SJSA1 (cell line): Measurements from ENCODE around the gene SERPINA1. TPM values are rescaled to one million over a fixed set of nuclear protein-coding genes. Genes with fewer than 3 reads are reported as not detected.
"Not testable (repeated sequence)": the region's sequence is repeated elsewhere in the genome, so short reads cannot be mapped to it uniquely, and the experiment has no call there.

Experiments used
- DNase-seq, 2 experiments: peaks; one replicate each; pipeline ENCODE4 v3.0.0-alpha.2; 2015 to 2020; ENCODE audit warnings: low spot score in 2 of 2, low read depth in 1 of 2
- H3K27ac ChIP-seq: fragments of 250-450 bp; sonication (Bioruptor Pico); 2 replicates; pipeline ENCODE4 v1.5.1; 2020; ENCODE audit warnings: mild to moderate bottlenecking, moderate library complexity
- H3K27me3 ChIP-seq: fragments of 250-450 bp; sonication (Bioruptor Pico); replicated peaks from 2 replicates; pipeline ENCODE4 v1.5.1; 2020; ENCODE audit warnings: mild to moderate bottlenecking, moderate library complexity
- H3K36me3 ChIP-seq: fragments of 250-450 bp; sonication (Bioruptor Pico); 2 replicates; pipeline ENCODE4 v1.5.1; 2020; ENCODE audit warnings: mild to moderate bottlenecking
- H3K4me1 ChIP-seq: fragments of 250-450 bp; sonication (Bioruptor Pico); replicated peaks from 2 replicates; pipeline ENCODE4 v1.6.1; 2021; ENCODE audit warnings: mild to moderate bottlenecking
- H3K4me3 ChIP-seq: fragments of 250-450 bp; sonication (Bioruptor Pico); 2 replicates; pipeline ENCODE4 v1.5.1; 2020; ENCODE audit warnings: mild to moderate bottlenecking
- H3K9me3 ChIP-seq: fragments of 250-450 bp; sonication (Bioruptor Pico); replicated peaks from 2 replicates; pipeline ENCODE4 v1.5.1; 2020; ENCODE audit warnings: mild to moderate bottlenecking
- total RNA-seq: library from RNA; depleted of rRNA; stranded (reverse); fragments of >200 nt; shearing (Covaris generic); gene quantifications from 2 replicates; pipeline ENCODE4 v1.2.3, GENCODE V29; 2014

SERPINA1 gene
- total RNA-seq, 1 experiment from 2014 or later = 6.9 TPM

- Histone ChIP-seq H3K27me3 (no peaks in the 10 kb centered on the region), H3K9me3 (no peaks in the 10 kb centered on the region), H3K36me3 (no peaks in the 10 kb centered on the region), H3K27ac (no peak overlapping the region), H3K4me3 (no peak overlapping the region), H3K4me1 (peaks cover 46% of the 10 kb centered on the region)
- no peak for DNase-seq
Observed at GRCh38 chr14:94376108-94376975, 12.1 kb downstream of the SERPINA1 start.

- Histone ChIP-seq H3K27me3 (no peaks in the 10 kb centered on the region), H3K9me3 (no peaks in the 10 kb centered on the region), H3K4me1 (peaks cover 46% of the 10 kb centered on the region), H3K36me3 (no peaks in the 10 kb centered on the region), H3K4me3 (no peak overlapping the region), H3K27ac (no peak overlapping the region)
- DNase-seq = no peak
Observed at GRCh38 chr14:94375552-94376107, 12.8 kb downstream of the SERPINA1 start.

GRCh38 chr14:94374749-94375260 lies 13.6 kb downstream of the SERPINA1 start:
- DNase-seq = peak in 1 of 2 experiments; percentile 27
- no peak overlapping the region for H3K4me3 ChIP-seq
- no peaks in the 10 kb centered on the region for H3K9me3 ChIP-seq

GRCh38 chr14:94374116-94374515 lies 14.3 kb downstream of the SERPINA1 start:
- Histone ChIP-seq H3K9me3 (no peaks in the 10 kb centered on the region), H3K27ac (peak overlapping the region; percentile 84), H3K4me1 (peaks cover 36% of the 10 kb centered on the region), H3K4me3 (no peak overlapping the region), H3K27me3 (no peaks in the 10 kb centered on the region), H3K36me3 (no peaks in the 10 kb centered on the region)
- no peak for DNase-seq

More at GRCh38 chr14:94374749-94375260, 13.6 kb downstream of the SERPINA1 start:
- peak overlapping the region; percentile 84 for H3K27ac ChIP-seq
- no peaks in the 10 kb centered on the region for H3K36me3 ChIP-seq
- H3K27me3 ChIP-seq = no peaks in the 10 kb centered on the region
- H3K4me1 ChIP-seq = peaks cover 43% of the 10 kb centered on the region

DNA sequence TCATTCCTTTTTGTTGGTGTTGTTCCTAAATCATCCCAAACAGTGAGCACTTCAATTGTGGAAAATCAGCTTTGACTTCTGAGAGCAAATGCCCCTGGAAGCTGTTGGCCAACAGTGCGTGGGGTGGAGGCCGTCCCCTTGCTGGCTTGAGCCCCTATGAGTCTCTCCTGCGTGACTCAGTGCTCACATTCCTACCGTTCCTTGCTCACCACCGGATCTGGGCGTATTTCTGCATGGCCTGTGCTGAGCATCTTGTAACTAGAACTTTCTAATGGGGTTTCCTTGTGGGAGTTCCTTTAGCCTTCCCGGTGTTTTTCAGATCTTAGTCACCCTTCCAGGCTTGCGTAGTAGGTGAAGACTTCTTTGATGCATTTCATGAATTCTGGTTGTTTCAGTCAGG lies 14.7 kb downstream of the SERPINA1 start:
- Histone ChIP-seq H3K27ac (peak overlapping the region; percentile 84), H3K9me3 (no peaks in the 10 kb centered on the region), H3K36me3 (no peaks in the 10 kb centered on the region), H3K27me3 (no peaks in the 10 kb centered on the region), H3K4me1 (peaks cover 32% of the 10 kb centered on the region), H3K4me3 (no peak overlapping the region)
- DNase-seq = peak; percentile 91

DNA sequence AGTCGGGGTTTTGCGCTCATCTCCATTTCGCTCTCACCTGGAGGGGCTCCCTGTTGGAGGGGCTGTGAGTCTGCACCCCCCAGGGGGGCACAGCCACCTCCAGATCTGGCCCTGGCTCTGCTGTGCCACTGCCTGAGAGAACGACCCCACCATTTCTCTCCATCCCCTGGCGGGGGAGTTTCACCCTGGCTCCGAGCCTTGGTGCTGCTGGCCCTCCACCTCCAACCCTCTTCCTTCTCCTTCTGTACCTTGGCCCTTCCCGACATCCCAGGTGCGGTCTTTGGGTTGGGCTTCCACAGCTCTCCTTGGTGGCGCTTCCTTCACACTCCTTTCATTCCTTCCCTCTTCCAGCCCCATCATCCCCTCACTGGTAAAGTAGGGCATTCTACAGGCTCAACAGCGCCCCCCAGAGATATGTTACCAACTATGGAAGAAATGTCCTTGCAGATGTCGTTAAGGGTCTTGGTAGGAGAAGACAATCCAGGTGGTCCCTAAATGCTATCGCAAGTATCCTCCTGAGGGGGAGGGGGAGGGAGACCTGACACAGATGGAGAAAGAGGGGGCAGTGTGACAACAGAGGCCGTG lies 16.3 kb downstream of the SERPINA1 start:
- Histone ChIP-seq H3K4me3 (no peak overlapping the region), H3K27ac (0 out of 2 replicates have a peak overlapping the region, but pooled peaks have one; percentile 84), H3K27me3 (no peaks in the 10 kb centered on the region), H3K4me1 (peaks cover 32% of the 10 kb centered on the region), H3K36me3 (no peaks in the 10 kb centered on the region), H3K9me3 (no peaks in the 10 kb centered on the region)
- no peak for DNase-seq

- Histone ChIP-seq H3K9me3 (no peaks in the 10 kb centered on the region), H3K27ac (no peak overlapping the region), H3K27me3 (no peaks in the 10 kb centered on the region), H3K4me1 (peaks cover 32% of the 10 kb centered on the region), H3K4me3 (no peak overlapping the region), H3K36me3 (no peaks in the 10 kb centered on the region)
- no peak for DNase-seq
Observed at GRCh38 chr14:94370524-94370910, 17.9 kb downstream of the SERPINA1 start.

DNA sequence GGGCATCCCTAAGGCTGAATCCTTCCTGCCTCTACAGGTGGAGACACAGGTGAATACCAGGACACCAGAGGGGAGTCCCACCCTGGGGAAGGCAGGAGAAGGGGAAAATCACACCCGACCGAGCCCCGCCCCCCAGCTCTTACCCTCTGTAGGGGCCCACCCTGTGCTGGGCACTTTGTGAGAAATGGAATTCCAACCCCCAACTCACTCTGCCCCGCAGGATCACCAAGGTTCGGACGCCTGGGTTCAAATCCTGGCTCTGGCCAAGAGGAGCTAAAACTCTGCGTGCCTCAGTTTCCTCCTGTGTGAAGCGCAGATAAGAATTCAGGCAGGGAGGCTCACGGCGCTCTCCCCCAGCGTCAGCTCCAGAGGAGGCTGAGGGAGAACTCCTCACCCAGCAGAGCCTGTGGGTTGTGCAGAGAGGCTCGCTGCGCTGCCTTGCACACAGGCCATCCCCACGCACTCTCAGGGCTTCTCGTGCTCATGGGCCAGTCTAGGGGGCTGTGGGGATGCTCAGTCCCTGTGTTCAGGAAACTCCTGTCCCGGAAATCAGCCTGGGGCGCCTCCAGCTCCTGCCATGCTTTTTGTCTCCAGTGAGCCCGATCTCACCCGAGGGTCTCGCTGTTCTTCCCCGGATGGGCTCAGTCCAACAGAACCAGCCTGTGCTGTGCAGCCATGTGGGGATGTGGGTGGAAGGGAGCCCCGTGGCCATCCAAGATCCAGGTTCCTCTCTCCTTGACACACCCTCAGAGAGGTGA lies 18.5 kb downstream of the SERPINA1 start:
- H3K27me3 ChIP-seq, H3K4me3 ChIP-seq, H3K9me3 ChIP-seq, DNase-seq, H3K36me3 ChIP-seq, H3K27ac ChIP-seq: not testable (repeated sequence)
- H3K4me1 ChIP-seq = peaks cover 26% of the 10 kb centered on the region

DNA sequence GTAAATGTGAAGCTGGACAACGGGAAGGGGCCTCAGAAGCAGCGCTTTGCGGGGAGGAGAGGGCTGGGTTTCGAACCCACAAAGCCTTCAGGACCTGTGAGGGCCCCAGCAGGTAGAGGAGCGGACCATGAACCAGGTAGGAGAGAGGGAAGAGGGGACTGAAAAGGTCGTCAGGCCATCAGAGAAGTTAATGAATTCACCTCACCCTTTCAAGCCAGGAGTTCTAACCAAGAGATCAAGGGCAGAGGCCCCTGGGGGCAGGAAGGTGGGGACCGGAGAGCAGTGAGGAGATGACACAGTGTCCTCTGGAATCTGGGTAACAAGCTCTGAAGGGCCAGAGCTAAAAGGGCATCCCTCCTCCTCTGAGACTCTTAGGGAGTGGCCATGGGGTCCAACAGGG lies 19.4 kb downstream of the SERPINA1 start:
- no peaks in the 10 kb centered on the region for H3K27me3 ChIP-seq
- peaks cover 17% of the 10 kb centered on the region for H3K4me1 ChIP-seq
- no peaks in the 10 kb centered on the region for H3K36me3 ChIP-seq
- no peaks in the 10 kb centered on the region for H3K9me3 ChIP-seq
- H3K27ac ChIP-seq = no peak overlapping the region
- H3K4me3 ChIP-seq = no peak overlapping the region
- no peak for DNase-seq

DNA sequence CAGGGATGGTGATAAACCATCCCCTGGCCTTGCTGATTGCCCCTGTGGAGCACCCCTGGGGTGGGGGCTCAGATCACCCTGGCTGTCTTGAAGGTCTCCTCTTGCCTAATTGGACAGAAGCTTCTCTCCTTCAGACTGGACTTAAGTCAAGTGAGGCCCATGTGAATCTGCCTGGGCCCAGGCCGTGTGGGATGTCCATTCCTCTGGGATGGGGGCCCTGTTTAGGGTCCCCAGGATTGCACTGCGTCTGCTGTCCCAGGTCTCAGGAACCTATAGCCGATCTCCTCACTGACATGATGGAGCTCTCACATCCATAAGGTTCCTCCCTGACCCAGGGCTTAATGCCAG lies 20.2 kb downstream of the SERPINA1 start:
- no peak overlapping the region for H3K4me3 ChIP-seq
- H3K36me3 ChIP-seq = no peaks in the 10 kb centered on the region
- H3K4me1 ChIP-seq = peaks cover 9% of the 10 kb centered on the region
- H3K27me3 ChIP-seq = no peaks in the 10 kb centered on the region
- H3K9me3 ChIP-seq = no peaks in the 10 kb centered on the region
- H3K27ac ChIP-seq = no peak overlapping the region
- no peak for DNase-seq

DNA sequence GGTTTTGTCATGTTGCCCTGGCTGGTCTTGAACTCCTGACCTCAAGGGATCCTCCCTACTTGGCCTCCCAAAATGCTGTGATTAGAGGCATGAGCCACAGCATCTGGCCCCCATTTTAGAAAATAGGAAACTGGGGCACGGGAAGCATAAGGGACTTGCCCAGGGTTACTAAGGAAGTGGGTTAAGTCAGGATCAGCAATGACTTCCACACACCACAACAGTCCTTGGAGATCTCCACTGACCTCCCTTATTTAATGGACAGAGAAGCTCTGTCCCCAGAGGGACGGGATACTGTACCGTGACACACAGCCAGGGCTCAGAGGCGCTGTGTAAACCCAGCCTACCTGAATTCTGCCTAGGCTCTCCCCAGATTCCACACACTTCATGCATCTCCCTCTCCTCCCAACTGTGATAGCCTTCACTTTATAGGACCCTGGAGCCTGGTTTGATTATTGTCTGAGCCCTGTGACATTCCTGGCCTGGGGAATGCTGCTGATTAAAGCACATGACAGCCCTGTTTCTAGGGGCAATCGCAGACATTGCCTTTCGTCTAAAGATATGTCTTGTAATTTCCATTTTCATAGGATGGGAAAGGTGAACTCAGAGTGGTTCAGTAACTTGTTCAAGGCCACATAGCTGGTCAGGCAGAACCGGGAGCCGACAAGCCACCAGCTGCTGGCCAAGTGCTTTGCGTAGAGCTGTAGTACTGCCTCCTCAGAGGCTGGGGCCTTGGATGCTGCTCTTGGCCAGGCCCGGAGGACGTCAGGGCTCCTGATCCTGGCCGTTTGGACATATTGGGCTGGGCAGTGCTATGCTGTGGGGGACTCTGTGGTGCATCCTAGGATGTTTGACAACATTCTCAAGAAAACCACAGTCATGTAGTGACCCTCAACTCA lies 20.8 kb downstream of the SERPINA1 start:
- no peaks in the 10 kb centered on the region for H3K27me3 ChIP-seq
- no peak for DNase-seq
- H3K36me3 ChIP-seq = no peaks in the 10 kb centered on the region
- no peak overlapping the region for H3K27ac ChIP-seq
- H3K4me1 ChIP-seq = peaks cover 3% of the 10 kb centered on the region
- no peak overlapping the region for H3K4me3 ChIP-seq
- H3K9me3 ChIP-seq = no peaks in the 10 kb centered on the region

GRCh38 chr14:94366146-94366915 lies 22.1 kb downstream of the SERPINA1 start, which contains the start of gene SERPINA2:
Gene SERPINA2, minus strand, starts transcription at chr14:94366698.
- H3K27me3 ChIP-seq = no peaks in the 10 kb centered on the region
- H3K4me1 ChIP-seq = no peaks in the 10 kb centered on the region
- no peaks in the 10 kb centered on the region for H3K9me3 ChIP-seq
- no peaks in the 10 kb centered on the region for H3K36me3 ChIP-seq
- no peak within 1 kb of the TSS for H3K4me3 ChIP-seq
- DNase-seq = no peak
- H3K27ac ChIP-seq = no peak within 1 kb of the TSS
